Measurements from ENCODE around the gene TBL1Y.

TBL1Y gene

GRCh38 chrY:7125136-7126056 is 214.9 kb downstream of the TBL1Y start:
- no peak for DNase-seq (ENCODE audit: extremely low spot score)
- ChIA-PET POLR2A (no interaction called here), CTCF (no interaction called here)
- TF ChIP-seq SP1 (IDR thresholded peaks at IDR 0.05): no peak
- TF ChIP-seq ZNF384 (IDR thresholded peaks at IDR 0.05): no peak
- no peak for TF ChIP-seq FOXA1 (IDR thresholded peaks at IDR 0.05)
- TF ChIP-seq ARNT (IDR thresholded peaks at IDR 0.05): no peak
- no peak for TF ChIP-seq SUZ12 (IDR thresholded peaks at IDR 0.05)
- TF ChIP-seq L3MBTL2 (conservative IDR thresholded peaks at IDR 0.05): no peak
- no peak for TF ChIP-seq FOXK2 (IDR thresholded peaks at IDR 0.05)

- CTCF ChIA-PET: no interaction called here
- POLR2A ChIA-PET: no interaction called here
- no peak for DNase-seq (ENCODE audit: extremely low spot score)
- TF ChIP-seq NFRKB (IDR thresholded peaks at IDR 0.05) (no peak), FOXM1 (IDR thresholded peaks at IDR 0.05; ENCODE audit: borderline replicate concordance) (no peak), SUZ12 (IDR thresholded peaks at IDR 0.05) (no peak), BHLHE40 (IDR thresholded peaks at IDR 0.05; ENCODE audit: borderline replicate concordance) (no peak), L3MBTL2 (conservative IDR thresholded peaks at IDR 0.05) (no peak), FOXA1 (IDR thresholded peaks at IDR 0.05) (no peak), LEF1 (IDR thresholded peaks at IDR 0.05; ENCODE audit: borderline replicate concordance) (no peak), CTBP1 (IDR thresholded peaks at IDR 0.05; ENCODE audit: borderline replicate concordance) (no peak), ZNF384 (IDR thresholded peaks at IDR 0.05) (no peak), FOXK2 (IDR thresholded peaks at IDR 0.05) (no peak), TARDBP (IDR thresholded peaks at IDR 0.05) (no peak), ELF4 (IDR thresholded peaks at IDR 0.05) (no peak), PKNOX1 (IDR thresholded peaks at IDR 0.05) (no peak), HDGF (IDR thresholded peaks at IDR 0.05; ENCODE audit: borderline replicate concordance) (no peak), SP1 (IDR thresholded peaks at IDR 0.05) (no peak), ARNT (IDR thresholded peaks at IDR 0.05) (no peak)
Measured at GRCh38 chrY:7128211-7128610, 217.7 kb downstream of the TBL1Y start.
